ENCODE measurements around the gene NKD2.

DNA sequence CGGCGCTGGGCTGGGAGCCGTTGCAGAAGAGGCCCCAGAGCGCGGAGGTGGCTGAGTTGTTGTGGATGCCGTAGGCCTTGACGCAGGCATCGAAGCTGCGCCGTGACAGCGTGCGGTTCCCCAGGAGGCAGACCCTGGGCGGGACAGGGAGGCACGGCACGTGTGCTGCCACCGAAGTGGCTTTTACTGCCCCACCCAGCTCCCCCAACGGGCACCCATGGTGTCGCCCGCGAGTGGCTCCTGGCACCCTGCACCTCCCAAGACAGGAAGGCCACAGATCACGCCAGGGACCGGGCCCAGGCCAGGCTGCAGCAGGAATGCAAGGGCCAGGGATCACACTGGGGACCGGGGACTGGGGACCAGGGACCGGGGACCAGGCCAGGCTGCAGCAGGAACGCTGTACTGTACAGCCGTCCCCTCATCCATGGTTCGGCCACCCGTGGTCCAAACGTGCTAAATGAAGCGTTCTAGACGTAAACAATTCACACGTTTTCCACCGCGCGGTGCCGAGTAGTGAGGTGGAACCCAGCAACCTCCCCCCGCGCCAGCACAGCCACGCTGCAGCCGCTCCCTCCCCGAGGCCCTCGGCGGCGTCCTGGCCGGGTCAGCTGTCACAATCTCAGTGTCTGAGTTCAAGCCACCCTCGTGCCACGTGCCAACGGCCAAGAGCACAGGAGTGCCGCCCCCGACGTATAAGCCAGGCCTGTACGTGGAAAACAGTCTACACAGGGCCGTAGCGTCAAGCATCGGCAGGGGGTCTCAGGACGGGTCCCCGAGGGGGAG lies 75.4 kb downstream of the NKD2 start:
- TF ChIP-seq CTCF (IDR thresholded peaks at IDR 0.05; ENCODE audit: low read depth, low read length), result no peak
- TF ChIP-seq MYC (IDR thresholded peaks at IDR 0.05; ENCODE audit: low read depth, low read length), result no peak

All from NB4 (cell line).